OCI-LY3 (cell line): ENCODE data around the gene OR2T8.

Experiments
- H2AFZ ChIP-seq: fragments of 200-600, 300-600 bp; shearing (Covaris generic); 2 replicates; pipeline ENCODE4 v1.6.0; 2014; ENCODE audit warnings: antibody characterized with exemption, low read depth, low read length
- H3K27ac ChIP-seq: fragments of 200-600, 300-600 bp; sonication (generic); 2 replicates; pipeline ENCODE4 v1.5.1; 2014; ENCODE audit warnings: mild to moderate bottlenecking, low read length, moderate library complexity, mixed read lengths
- H3K27me3 ChIP-seq: fragments of 200-600, 300-600 bp; sonication (generic); 2 replicates; pipeline ENCODE4 v1.6.1; 2014; ENCODE audit warnings: low read depth, low read length, mixed read lengths
- H3K36me3 ChIP-seq: fragments of 200-600, 300-600 bp; sonication (generic); replicated peaks from 2 replicates; pipeline ENCODE3; 2014; ENCODE audit warnings: low read depth, low read length, mixed read lengths
- H3K4me1 ChIP-seq: fragments of 300-600, 200-600 bp; sonication (generic); 2 replicates; pipeline ENCODE4 v1.6.1; 2014; ENCODE audit warnings: low read length, mixed read lengths
- H3K4me2 ChIP-seq: fragments of 200-600, 300-600 bp; sonication (generic); 2 replicates; pipeline ENCODE4 v1.6.1; 2014; ENCODE audit warnings: low read length, mixed read lengths
- H3K4me3 ChIP-seq: fragments of 300-600, 200-600 bp; sonication (generic); 2 replicates; pipeline ENCODE4 v1.5.1; 2014; ENCODE audit warnings: antibody characterized with exemption, mild to moderate bottlenecking, low read length, moderate library complexity
- H3K79me2 ChIP-seq: fragments of 300-600, 200-600 bp; shearing (Covaris generic); 2 replicates; pipeline ENCODE4 v1.6.1; 2014; ENCODE audit warnings: mild to moderate bottlenecking, low read length, mixed read lengths
- H3K9ac ChIP-seq: fragments of 300-600, 200-600 bp; shearing (Covaris generic); 2 replicates; pipeline ENCODE4 v1.6.0; 2014; ENCODE audit warnings: mild to moderate bottlenecking, low read length, moderate library complexity
- H3K9me3 ChIP-seq: fragments of 200-600, 300-600 bp; shearing (Covaris generic); 2 replicates; pipeline ENCODE4 v1.6.1; 2014; ENCODE audit warnings: low read length, mixed read lengths; ENCODE audit not compliant: insufficient read depth
- H4K20me1 ChIP-seq: fragments of 200-600, 300-600 bp; sonication (generic); 2 replicates; pipeline ENCODE4 v1.6.1; 2016; ENCODE audit warnings: low read length, mixed read lengths; ENCODE audit not compliant: insufficient read depth
- EZH2phosphoT487 ChIP-seq: fragments of 200-600 bp; shearing (Covaris generic); IDR thresholded peaks from 2 replicates; pipeline ENCODE4 v1.6.1; 2018; ENCODE audit warnings: antibody characterized with exemption, mixed run types, low read depth
- TF ChIP-seq, protein P1 (sequence below): fragments of 200-600, 300-600 bp; sonication (generic); IDR thresholded peaks from 2 replicates; pipeline ENCODE4 v1.5.1; 2014; ENCODE audit warnings: antibody characterized with exemption, low read length, low read depth

The OR2T8 gene, protein sequence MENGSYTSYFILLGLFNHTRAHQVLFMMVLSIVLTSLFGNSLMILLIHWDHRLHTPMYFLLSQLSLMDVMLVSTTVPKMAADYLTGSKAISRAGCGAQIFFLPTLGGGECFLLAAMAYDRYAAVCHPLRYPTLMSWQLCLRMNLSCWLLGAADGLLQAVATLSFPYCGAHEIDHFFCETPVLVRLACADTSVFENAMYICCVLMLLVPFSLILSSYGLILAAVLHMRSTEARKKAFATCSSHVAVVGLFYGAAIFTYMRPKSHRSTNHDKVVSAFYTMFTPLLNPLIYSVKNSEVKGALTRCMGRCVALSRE

GRCh38 chr1:247919952-247920351 is at the start of gene OR2T8:
Gene OR2T8 (plus strand): TSS chr1:247920252. CDS start chr1:247921018, 766 bp downstream.
- Histone ChIP-seq H3K36me3 (no peaks in the 10 kb centered on the region), H3K4me1 (no peaks in the 10 kb centered on the region), H4K20me1 (no peaks in the 10 kb centered on the region), H3K27ac (no peak within 1 kb of the TSS), H2AFZ (no peak within 1 kb of the TSS), H3K27me3 (no peaks in the 10 kb centered on the region), H3K4me3 (no peak within 1 kb of the TSS), H3K4me2 (no peak within 1 kb of the TSS), H3K9me3 (no peaks in the 10 kb centered on the region), H3K79me2 (no peaks in the 10 kb centered on the region), H3K9ac (no peak within 1 kb of the TSS)
- TF ChIP-seq, protein P1, sequence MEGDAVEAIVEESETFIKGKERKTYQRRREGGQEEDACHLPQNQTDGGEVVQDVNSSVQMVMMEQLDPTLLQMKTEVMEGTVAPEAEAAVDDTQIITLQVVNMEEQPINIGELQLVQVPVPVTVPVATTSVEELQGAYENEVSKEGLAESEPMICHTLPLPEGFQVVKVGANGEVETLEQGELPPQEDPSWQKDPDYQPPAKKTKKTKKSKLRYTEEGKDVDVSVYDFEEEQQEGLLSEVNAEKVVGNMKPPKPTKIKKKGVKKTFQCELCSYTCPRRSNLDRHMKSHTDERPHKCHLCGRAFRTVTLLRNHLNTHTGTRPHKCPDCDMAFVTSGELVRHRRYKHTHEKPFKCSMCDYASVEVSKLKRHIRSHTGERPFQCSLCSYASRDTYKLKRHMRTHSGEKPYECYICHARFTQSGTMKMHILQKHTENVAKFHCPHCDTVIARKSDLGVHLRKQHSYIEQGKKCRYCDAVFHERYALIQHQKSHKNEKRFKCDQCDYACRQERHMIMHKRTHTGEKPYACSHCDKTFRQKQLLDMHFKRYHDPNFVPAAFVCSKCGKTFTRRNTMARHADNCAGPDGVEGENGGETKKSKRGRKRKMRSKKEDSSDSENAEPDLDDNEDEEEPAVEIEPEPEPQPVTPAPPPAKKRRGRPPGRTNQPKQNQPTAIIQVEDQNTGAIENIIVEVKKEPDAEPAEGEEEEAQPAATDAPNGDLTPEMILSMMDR = no peak
- no peak for TF ChIP-seq EZH2phosphoT487

DNA sequence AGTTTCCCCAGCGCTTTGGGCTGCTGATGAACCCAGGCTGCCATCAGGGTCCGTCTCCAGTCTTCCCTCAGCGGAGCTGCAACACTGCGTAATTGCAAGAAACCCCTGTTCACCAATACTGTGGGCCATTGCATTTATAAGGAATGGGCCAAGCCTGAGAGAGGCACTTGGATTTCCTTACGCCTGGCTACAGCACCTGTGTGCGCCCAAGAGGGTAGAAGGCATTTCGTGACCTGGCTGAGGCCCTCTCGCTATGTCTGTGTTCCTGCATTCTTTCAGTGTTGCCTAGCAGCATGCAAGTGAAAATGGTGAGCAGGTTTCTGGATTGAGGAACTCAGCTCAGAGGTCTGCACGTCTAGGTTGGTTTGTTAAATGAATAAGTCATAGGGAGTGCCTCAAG is 36.7 kb upstream of the OR2T8 start:
- no peak overlapping the region for H3K27ac ChIP-seq
- H3K4me3 ChIP-seq = no peak overlapping the region
- H3K79me2 ChIP-seq = no peaks in the 10 kb centered on the region
- H3K36me3 ChIP-seq = no peaks in the 10 kb centered on the region
- no peak overlapping the region for H2AFZ ChIP-seq
- no peaks in the 10 kb centered on the region for H4K20me1 ChIP-seq
- H3K9ac ChIP-seq = no peak overlapping the region
- H3K4me2 ChIP-seq = no peak overlapping the region
- H3K9me3 ChIP-seq = no peaks in the 10 kb centered on the region
- H3K4me1 ChIP-seq = no peaks in the 10 kb centered on the region
- no peaks in the 10 kb centered on the region for H3K27me3 ChIP-seq
- TF ChIP-seq, protein P1 = no peak
- TF ChIP-seq EZH2phosphoT487 = no peak

DNA sequence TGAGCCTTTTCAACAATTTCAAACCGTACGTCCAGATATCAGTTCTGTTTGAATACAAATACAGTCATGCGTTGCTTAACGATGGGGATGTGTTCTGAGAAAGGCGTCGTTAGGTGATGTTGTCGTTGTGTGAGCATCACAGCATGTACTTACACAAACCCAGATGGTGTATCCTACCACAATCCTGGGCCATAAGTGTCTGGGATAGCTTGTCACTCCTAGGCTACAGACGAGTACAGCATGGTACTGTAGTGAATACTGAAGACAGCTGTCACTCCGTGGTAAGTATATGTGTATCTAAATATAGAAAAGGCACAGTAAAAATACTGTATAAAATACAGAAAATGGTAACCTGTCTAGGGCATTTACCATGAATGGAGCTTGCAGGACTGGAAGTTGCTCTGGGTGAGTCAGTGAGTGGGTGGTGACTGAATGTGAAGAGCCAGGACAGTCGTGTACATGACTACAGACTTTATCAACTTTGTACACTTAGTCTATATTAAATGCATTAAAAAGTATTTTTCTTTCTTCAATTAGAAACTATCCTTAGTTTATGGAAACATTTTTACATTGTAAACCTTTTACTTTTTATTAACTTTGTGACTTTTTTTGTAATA is 35.1 kb upstream of the OR2T8 start:
- Histone ChIP-seq H2AFZ (no peak overlapping the region), H3K36me3 (no peaks in the 10 kb centered on the region), H3K4me3 (no peak overlapping the region), H3K4me2 (no peak overlapping the region), H3K27me3 (no peaks in the 10 kb centered on the region), H3K79me2 (no peaks in the 10 kb centered on the region), H3K4me1 (no peaks in the 10 kb centered on the region), H3K27ac (no peak overlapping the region), H3K9me3 (no peaks in the 10 kb centered on the region), H3K9ac (no peak overlapping the region), H4K20me1 (no peaks in the 10 kb centered on the region)
- no peak for TF ChIP-seq EZH2phosphoT487
- TF ChIP-seq, protein P1 = no peak

GRCh38 chr1:247895163-247895637 is 24.9 kb upstream of the OR2T8 start, which contains the start of gene OR2W3:
Gene OR2W3 (plus strand): TSS chr1:247895587. CDS start chr1:247895587, 0 bp downstream.
- H2AFZ ChIP-seq = no peak within 1 kb of the TSS
- TF ChIP-seq EZH2phosphoT487 = no peak
- TF ChIP-seq, protein P1 = no peak
- H3K27me3 ChIP-seq = no peaks in the 10 kb centered on the region
- no peaks in the 10 kb centered on the region for H3K9me3 ChIP-seq
- H3K27ac ChIP-seq = no peak within 1 kb of the TSS
- no peak within 1 kb of the TSS for H3K4me2 ChIP-seq
- no peaks in the 10 kb centered on the region for H3K79me2 ChIP-seq
- no peaks in the 10 kb centered on the region for H3K36me3 ChIP-seq
- no peak within 1 kb of the TSS for H3K9ac ChIP-seq
- no peaks in the 10 kb centered on the region for H3K4me1 ChIP-seq
- H3K4me3 ChIP-seq = no peak within 1 kb of the TSS
- H4K20me1 ChIP-seq = no peaks in the 10 kb centered on the region
